T-helper 17 cell (primary cell): ENCODE measurements around the gene GPHN. TPM values are rescaled to one million over a fixed set of nuclear protein-coding genes. Genes with fewer than 3 reads are reported as not detected.

Experiments used
- ATAC-seq: fragments of 150-1000 bp; cut with Tn5 transposase; 2 replicates; pipeline ENCODE4 v1.10.0; 2021; ENCODE audit warnings: mild to moderate bottlenecking, moderate library complexity
- DNase-seq, 3 donors: peaks; one replicate each; pipeline versions ENCODE4 v3.0.0 to v3.0.0-alpha.2; 2020 to 2021
- H3K9me3 ChIP-seq: one replicate; pipeline ENCODE4 v1.7.0; 2013; ENCODE audit warnings: low read length, mild to moderate bottlenecking; ENCODE audit not compliant: control insufficient read depth, poor library complexity, severe bottlenecking
- H3K27ac Mint-ChIP-seq: one replicate; pipeline ENCODE4 v1.8.0; 2022; ENCODE audit warnings: mild to moderate bottlenecking, moderate library complexity, mixed read lengths
- H3K27me3 Mint-ChIP-seq: one replicate; pipeline ENCODE4 v1.8.0; 2022; ENCODE audit warnings: mixed read lengths
- H3K36me3 Mint-ChIP-seq: one replicate; pipeline ENCODE4 v1.8.0; 2022; ENCODE audit warnings: low read depth, mixed read lengths
- H3K4me1 Mint-ChIP-seq: one replicate; pipeline ENCODE4 v1.8.0; 2022; ENCODE audit warnings: mild to moderate bottlenecking, mixed read lengths
- H3K4me3 Mint-ChIP-seq: one replicate; pipeline ENCODE4 v1.8.0; 2022; ENCODE audit warnings: mild to moderate bottlenecking, moderate library complexity, mixed read lengths
- total RNA-seq, 4 donors: library from RNA in 2 of 4; stranded (reverse) in 2 of 4; gene quantifications; one replicate each; pipeline ENCODE4 v1.2.3 and lab custom pipeline; 2022 to 2026

The GPHN gene
- total RNA-seq, 2 donors from 2014 or later: 23.1 to 24.4 TPM

DNA sequence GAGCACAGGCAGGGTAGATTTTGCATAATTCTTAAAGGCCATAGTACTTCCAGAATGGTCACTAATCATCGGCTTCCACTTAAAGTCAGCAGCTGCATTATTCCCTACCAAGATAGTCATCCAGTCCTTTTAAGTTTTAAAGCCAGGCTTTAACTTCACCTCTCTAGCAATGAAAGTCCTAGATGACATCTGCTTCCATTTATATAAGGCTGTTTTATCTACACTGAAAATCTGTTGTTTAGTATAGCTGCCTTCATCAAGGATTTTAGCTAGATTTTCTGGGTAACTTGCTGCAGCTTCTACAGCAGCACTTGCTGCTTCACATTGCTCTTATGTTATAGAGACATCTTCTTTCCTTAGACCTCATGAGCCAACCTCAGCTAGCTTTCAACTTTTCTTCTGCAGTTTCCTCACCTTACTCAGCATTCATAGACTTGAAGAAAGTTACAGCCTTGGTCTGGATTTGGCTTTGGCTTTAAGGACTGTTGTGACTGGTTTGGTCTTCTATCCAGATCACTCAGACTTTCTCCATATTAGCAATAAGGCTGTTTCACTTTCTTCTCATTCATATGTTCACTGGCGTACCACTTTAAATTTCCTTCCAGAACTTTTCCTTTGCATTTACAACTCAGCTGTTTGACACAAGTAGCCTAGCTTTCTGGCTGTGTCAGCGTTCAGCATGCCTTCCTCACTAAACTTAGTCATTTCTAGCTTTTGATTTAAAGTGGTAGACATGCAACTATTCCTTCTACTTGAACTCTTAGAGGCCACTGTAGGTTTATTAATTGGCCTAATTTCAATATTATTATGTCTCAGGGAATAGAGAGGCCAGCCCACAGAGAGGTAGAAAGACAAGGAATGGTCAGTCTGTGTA, 471.4 kb downstream of the GPHN start:
- peaks cover 4% of the 10 kb centered on the region for H3K36me3 Mint-ChIP-seq
- DNase-seq (no peak), ATAC-seq (no peak)
- H3K4me1 Mint-ChIP-seq: peaks cover 6% of the 10 kb centered on the region
- H3K4me3 Mint-ChIP-seq: no peak overlapping the region
- no peak overlapping the region for H3K27ac Mint-ChIP-seq
- no peaks in the 10 kb centered on the region for H3K27me3 Mint-ChIP-seq
- H3K9me3 ChIP-seq: no peaks in the 10 kb centered on the region

DNA sequence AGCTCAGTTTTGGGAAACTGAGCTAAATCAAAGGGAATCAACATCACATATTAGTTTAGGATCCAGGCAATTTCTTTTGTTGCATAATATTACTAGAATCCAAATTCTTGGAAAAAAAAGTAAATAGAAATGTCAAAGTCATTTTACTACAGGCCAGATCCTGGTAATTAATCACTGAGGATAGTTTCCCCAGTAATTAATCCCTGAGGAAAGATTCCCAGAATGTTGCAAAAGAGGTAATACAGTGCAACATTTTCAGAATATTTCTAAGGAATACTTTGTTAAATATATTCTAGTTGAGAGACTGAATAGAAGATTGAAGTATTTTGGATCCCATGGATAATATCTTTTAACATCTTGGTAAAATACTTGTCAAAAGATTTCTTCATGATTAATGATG, 474.3 kb downstream of the GPHN start:
- no peaks in the 10 kb centered on the region for H3K27me3 Mint-ChIP-seq
- no peaks in the 10 kb centered on the region for H3K9me3 ChIP-seq

GRCh38 chr14:66992776-66993175, 484.8 kb downstream of the GPHN start:
- DNase-seq (no peak), ATAC-seq (no peak)
- Mint-ChIP-seq H3K27me3 (no peaks in the 10 kb centered on the region), H3K36me3 (no peaks in the 10 kb centered on the region), H3K4me1 (no peaks in the 10 kb centered on the region), H3K27ac (no peak overlapping the region), H3K4me3 (no peak overlapping the region)
- H3K9me3 ChIP-seq: no peaks in the 10 kb centered on the region

More for the DNA sequence above, 474.3 kb downstream of the GPHN start:
- Mint-ChIP-seq H3K4me1 (peaks cover 6% of the 10 kb centered on the region), H3K27ac (no peak overlapping the region), H3K4me3 (no peak overlapping the region), H3K36me3 (peaks cover 6% of the 10 kb centered on the region)
- no peak for DNase-seq
- ATAC-seq: no peak

- H3K36me3 Mint-ChIP-seq: no peaks in the 10 kb centered on the region
- no peak overlapping the region for H3K4me3 Mint-ChIP-seq
- no peaks in the 10 kb centered on the region for H3K27me3 Mint-ChIP-seq
- DNase-seq: no peak
- ATAC-seq: no peak
- no peaks in the 10 kb centered on the region for H3K4me1 Mint-ChIP-seq
- H3K9me3 ChIP-seq: no peaks in the 10 kb centered on the region
- H3K27ac Mint-ChIP-seq: no peak overlapping the region
Observed at GRCh38 chr14:66993512-66993911, 485.6 kb downstream of the GPHN start.

DNA sequence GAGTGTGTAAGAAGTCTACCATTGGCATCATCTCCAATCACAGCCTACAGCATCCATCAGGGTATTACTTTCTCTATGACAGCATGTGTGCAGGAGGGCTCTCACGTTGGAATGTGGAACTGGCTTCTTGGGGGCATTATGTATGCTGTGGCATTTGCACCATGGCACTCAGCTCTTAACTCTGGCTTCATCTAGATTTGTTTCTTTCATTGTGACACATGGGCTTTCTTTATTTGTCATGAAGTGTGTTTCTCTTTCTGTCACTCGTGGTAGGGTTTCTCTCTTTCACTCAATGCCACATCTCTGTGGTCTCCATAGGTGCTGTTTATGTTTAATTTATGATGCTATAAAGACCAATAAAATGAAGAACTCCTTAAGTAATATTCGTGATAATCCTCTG, 490.1 kb downstream of the GPHN start:
- no peak overlapping the region for H3K27ac Mint-ChIP-seq
- no peak for ATAC-seq
- no peaks in the 10 kb centered on the region for H3K9me3 ChIP-seq

DNA sequence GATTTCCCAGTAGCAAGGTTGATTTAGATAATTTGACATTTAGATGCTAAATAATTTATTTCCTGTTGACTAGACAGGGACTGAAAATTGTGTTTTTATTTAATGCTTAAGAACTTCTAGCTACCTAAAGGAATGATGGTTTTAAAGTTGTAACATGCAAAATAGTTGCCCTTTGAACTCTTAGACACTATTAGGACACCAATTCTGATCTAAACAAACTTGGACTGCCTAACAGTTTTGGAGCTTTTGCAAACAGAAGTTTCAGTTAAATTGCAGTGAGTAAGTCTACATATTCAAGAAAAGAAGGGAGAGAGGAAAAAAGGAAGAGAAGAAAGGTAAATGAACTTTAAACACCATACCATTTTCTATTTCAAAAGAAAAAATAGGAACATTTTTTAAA, 492.0 kb downstream of the GPHN start:
- Mint-ChIP-seq H3K27me3 (no peaks in the 10 kb centered on the region), H3K4me1 (peaks cover 2% of the 10 kb centered on the region), H3K4me3 (no peak overlapping the region), H3K36me3 (no peaks in the 10 kb centered on the region), H3K27ac (no peak overlapping the region)
- ATAC-seq (no peak), DNase-seq (no peak)
- H3K9me3 ChIP-seq: no peaks in the 10 kb centered on the region

More for the DNA sequence above, 490.1 kb downstream of the GPHN start:
- no peak overlapping the region for H3K4me3 Mint-ChIP-seq
- no peaks in the 10 kb centered on the region for H3K27me3 Mint-ChIP-seq
- H3K36me3 Mint-ChIP-seq: no peaks in the 10 kb centered on the region
- peaks cover 2% of the 10 kb centered on the region for H3K4me1 Mint-ChIP-seq
- no peak for DNase-seq

DNA sequence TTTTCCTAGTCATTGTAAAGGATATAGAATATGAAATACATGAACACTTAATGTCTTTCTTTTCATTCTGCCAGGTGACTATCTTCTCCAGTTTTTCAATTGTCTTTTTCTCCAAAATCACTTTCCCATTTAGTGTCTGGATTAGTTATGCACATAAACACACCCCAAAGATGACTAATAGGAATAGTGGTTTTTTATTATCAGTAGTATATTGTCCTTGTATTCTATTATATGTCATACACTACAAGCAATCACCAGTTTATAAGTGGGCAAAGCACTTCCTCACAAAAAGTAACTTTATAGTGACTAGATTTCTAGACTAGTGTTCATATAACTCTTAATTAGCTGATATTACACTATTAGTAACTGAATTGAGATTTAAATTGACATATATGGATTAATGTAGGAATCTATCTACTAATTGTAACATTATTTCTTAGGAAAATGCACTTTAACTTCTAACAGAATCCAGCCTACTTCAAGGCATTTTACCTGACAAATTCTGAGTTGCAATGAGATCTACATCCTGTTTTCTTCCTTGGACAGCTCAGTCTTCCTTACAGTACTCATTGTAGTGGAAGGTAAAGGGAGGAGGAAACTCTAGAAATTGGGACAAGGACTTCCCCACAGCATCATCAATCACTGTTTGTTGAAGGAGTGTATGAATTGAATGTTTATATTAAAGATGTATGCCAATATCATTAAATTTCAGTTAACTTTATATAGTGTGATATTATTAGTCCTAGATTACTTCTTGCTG, 495.2 kb downstream of the GPHN start:
- H3K9me3 ChIP-seq: no peaks in the 10 kb centered on the region
- Mint-ChIP-seq H3K27me3 (no peaks in the 10 kb centered on the region), H3K36me3 (peaks cover 4% of the 10 kb centered on the region), H3K27ac (no peak overlapping the region), H3K4me3 (no peak overlapping the region), H3K4me1 (peaks cover 2% of the 10 kb centered on the region)
- DNase-seq: no peak
- ATAC-seq: no peak

DNA sequence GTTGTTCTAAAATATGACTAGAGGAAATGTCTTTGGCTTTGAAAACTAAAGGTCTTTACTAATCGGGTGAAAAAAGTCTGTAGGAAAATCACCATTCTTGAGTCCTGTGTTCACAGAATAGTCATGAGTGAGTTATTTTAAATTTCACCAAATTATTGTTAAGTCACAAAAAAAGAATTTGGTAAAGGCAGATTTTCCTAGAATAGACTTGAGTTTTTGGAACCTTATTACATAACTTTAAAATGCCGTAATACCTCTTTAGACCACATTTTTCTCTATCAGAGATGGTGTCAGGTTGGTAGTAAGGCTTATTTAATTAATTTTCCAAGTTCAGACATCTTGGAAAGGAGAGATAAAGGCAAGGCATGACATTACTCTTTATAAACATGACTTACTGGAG, 496.6 kb downstream of the GPHN start:
- no peak overlapping the region for H3K4me3 Mint-ChIP-seq
- H3K9me3 ChIP-seq: no peaks in the 10 kb centered on the region
- DNase-seq (no peak), ATAC-seq (no peak)
- peaks cover 4% of the 10 kb centered on the region for H3K4me1 Mint-ChIP-seq
- no peak overlapping the region for H3K27ac Mint-ChIP-seq
- no peaks in the 10 kb centered on the region for H3K27me3 Mint-ChIP-seq
- peaks cover 4% of the 10 kb centered on the region for H3K36me3 Mint-ChIP-seq

GRCh38 chr14:67010602-67011001, 502.7 kb downstream of the GPHN start:
- Mint-ChIP-seq H3K36me3 (peaks cover 4% of the 10 kb centered on the region), H3K27ac (no peak overlapping the region), H3K4me3 (no peak overlapping the region), H3K4me1 (peaks cover 2% of the 10 kb centered on the region), H3K27me3 (no peaks in the 10 kb centered on the region)
- no peak for DNase-seq
- H3K9me3 ChIP-seq: no peaks in the 10 kb centered on the region
- ATAC-seq: no peak

DNA sequence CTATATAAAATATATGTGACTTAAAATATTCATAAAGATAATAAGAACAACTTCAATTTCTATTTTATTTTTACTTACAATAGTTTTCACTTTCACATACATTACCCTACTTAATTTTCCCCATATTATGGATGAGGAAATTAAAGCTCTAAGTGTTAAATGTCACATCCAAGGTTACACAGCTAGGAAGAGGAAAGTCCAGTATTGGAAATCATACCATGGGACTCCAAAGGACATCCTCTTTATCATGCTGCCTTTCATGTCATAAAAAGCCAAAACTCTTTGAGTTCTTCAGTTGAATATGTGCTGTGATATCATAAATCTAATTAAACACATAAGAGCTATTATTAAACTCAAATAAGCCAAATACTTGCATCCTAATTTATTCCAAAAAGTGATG, 508.9 kb downstream of the GPHN start:
- Mint-ChIP-seq H3K27ac (no peak overlapping the region), H3K4me1 (peaks cover 4% of the 10 kb centered on the region), H3K27me3 (no peaks in the 10 kb centered on the region), H3K36me3 (no peaks in the 10 kb centered on the region), H3K4me3 (no peak overlapping the region)
- ATAC-seq (no peak), DNase-seq (no peak)
- H3K9me3 ChIP-seq: no peaks in the 10 kb centered on the region

- H3K4me3 Mint-ChIP-seq: no peak overlapping the region
- H3K27ac Mint-ChIP-seq: no peak overlapping the region
- no peak for DNase-seq
- no peaks in the 10 kb centered on the region for H3K9me3 ChIP-seq
- no peak for ATAC-seq
- no peaks in the 10 kb centered on the region for H3K27me3 Mint-ChIP-seq
- H3K36me3 Mint-ChIP-seq: no peaks in the 10 kb centered on the region
- peaks cover 4% of the 10 kb centered on the region for H3K4me1 Mint-ChIP-seq
Observed at GRCh38 chr14:67018720-67019119, 510.8 kb downstream of the GPHN start.

- DNase-seq (no peak), ATAC-seq (no peak)
- Mint-ChIP-seq H3K4me3 (no peak overlapping the region), H3K4me1 (peaks cover 4% of the 10 kb centered on the region), H3K27me3 (no peaks in the 10 kb centered on the region), H3K36me3 (no peaks in the 10 kb centered on the region), H3K27ac (no peak overlapping the region)
- no peaks in the 10 kb centered on the region for H3K9me3 ChIP-seq
Observed at GRCh38 chr14:67019796-67020195, 511.8 kb downstream of the GPHN start.

- Mint-ChIP-seq H3K27ac (no peak overlapping the region), H3K36me3 (peaks cover 3% of the 10 kb centered on the region), H3K27me3 (no peaks in the 10 kb centered on the region), H3K4me3 (no peak overlapping the region), H3K4me1 (no peaks in the 10 kb centered on the region)
- DNase-seq: no peak
- no peaks in the 10 kb centered on the region for H3K9me3 ChIP-seq
- no peak for ATAC-seq
Observed at GRCh38 chr14:67031920-67032774, 524.2 kb downstream of the GPHN start.
